Measurements from ENCODE around the gene VPS35. TPM values are rescaled to one million over a fixed set of nuclear protein-coding genes. Genes with fewer than 3 reads are reported as not detected.
"Not testable (repeated sequence)": the region's sequence is repeated elsewhere in the genome, so short reads cannot be mapped to it uniquely, and the experiment has no call there.

The VPS35 gene
- total and polyA plus RNA-seq, 2 of the 13 experiments (the other 11 are each of a cell fraction or from before 2014, with no cell fraction given): 30.7 to 136 TPM

GRCh38 chr16:46686815-46687473 lies 2.0 kb downstream of the VPS35 start (continued):
- TF ChIP-seq ATF7 (IDR thresholded peaks at IDR 0.05): no peak
- TF ChIP-seq ATF7 (CRISPR knock-in tag; IDR thresholded peaks at IDR 0.05): no peak
- TF ChIP-seq HMGA1 (CRISPR knock-in tag; conservative IDR thresholded peaks at IDR 0.05): no peak
- peak; percentile 89 to 90 for TF ChIP-seq MAFK (conservative IDR thresholded peaks at IDR 0.05 in 1 of 2, IDR thresholded peaks at IDR 0.05 in 1 of 2; ENCODE audit: low read length in 2 of 2)

GRCh38 chr16:46681867-46682266 lies 7.1 kb downstream of the VPS35 start:
- TF ChIP-seq HNF4A (CRISPR knock-in tag; IDR thresholded peaks at IDR 0.05) (peak; percentile 61; the same call in 1 of the 2 replicates), PAXIP1 (CRISPR knock-in tag; conservative IDR thresholded peaks at IDR 0.05) (peak; percentile 30; the same call in 1 of the 2 replicates)
- H3K79me2 ChIP-seq (ENCODE audit: insufficient read depth, low read length): peaks cover 61% of the 10 kb centered on the region
- H3K9ac ChIP-seq (ENCODE audit: insufficient read depth, low read depth, low read length); H3K27ac ChIP-seq (ENCODE audit: extremely low read length, insufficient read depth, low read length); intact Hi-C loops (cut with micrococcal nuclease; ENCODE audit: unreplicated experiment); H3K4me2 ChIP-seq (ENCODE audit: low read depth, low read length); H2AFZ ChIP-seq (ENCODE audit: low read length); DNase-seq (ENCODE audit: low spot score); H3K9me3 ChIP-seq (ENCODE audit: low read length); H3K4me3 ChIP-seq (replicated peaks in 1 of 3; ENCODE audit: insufficient read depth in 1 of 3, low read depth in 2 of 3, low read length in 3 of 3); POLR2A ChIA-PET; FAIRE-seq; H3K27me3 ChIP-seq (ENCODE audit: control insufficient read depth in 1 of 2, insufficient read depth in 2 of 2, low read length in 2 of 2); BruUV-seq (replicated peaks); CTCF ChIA-PET (ENCODE audit: low intra/inter-chr PET ratio, low total read pairs); ATAC-seq; in situ Hi-C loops (cut with HindIII; ENCODE audit: extremely low pct_ligation_motif_present, low pct_unique_long_range_greater_than_20kb): not testable (repeated sequence)
- H3K4me1 ChIP-seq (ENCODE audit: insufficient read depth, low read length): peaks cover 96% of the 10 kb centered on the region
- peaks cover 9 to 26% of the 10 kb centered on the region in 2 experiments; a peak in 4 of 5 replicates for H3K36me3 ChIP-seq (replicated peaks in 1 of 2; ENCODE audit: control insufficient read depth in 1 of 2, insufficient read depth in 2 of 2, low read length in 2 of 2)
- peaks cover 32% of the 10 kb centered on the region for H4K20me1 ChIP-seq (ENCODE audit: insufficient read depth, low read length)
- WGBS (ENCODE audit: low lambda C conversion rate): 39% methylated on average over 2 of the region's 2 CpGs
